ENCODE measurements around the gene DGKH. TPM values are rescaled to one million over a fixed set of nuclear protein-coding genes. Genes with fewer than 3 reads are reported as not detected.

Gene DGKH
- total RNA-seq, 6 donors from 2014 or later: 9.6 to 33.2 (median 17.4) TPM

- WGBS, 2 donors: 85 to 92% methylated on average over 1 of the region's 1 CpG
- no peaks in the 10 kb centered on the region for H3K4me1 ChIP-seq
- H3K36me3 ChIP-seq: peaks cover 0 to 47% (median 3%) of the 10 kb centered on the region in 4 donors
- no peak overlapping the region for H3K27ac ChIP-seq
- no peaks in the 10 kb centered on the region for H3K9me3 ChIP-seq
- H3K27me3 ChIP-seq: no peaks in the 10 kb centered on the region
- no peak for TF ChIP-seq POLR2AphosphoS5 (IDR thresholded peaks at IDR 0.05)
- TF ChIP-seq CTCF (IDR thresholded peaks at IDR 0.05): no peak
- no peak for TF ChIP-seq POLR2A (IDR thresholded peaks at IDR 0.05)
- no peak for TF ChIP-seq EP300 (IDR thresholded peaks at IDR 0.05)
- H3K4me3 ChIP-seq: no peak overlapping the region
- ATAC-seq (ENCODE audit: low FRiP score in 2 of 2) (no peak), DNase-seq (no peak)
Measured at GRCh38 chr13:42177189-42177588, 128.7 kb downstream of the DGKH start.

- Histone ChIP-seq H3K27ac (no peak overlapping the region), H3K36me3 (peaks cover 0 to 36% (median 3%) of the 10 kb centered on the region in 4 donors), H3K27me3 (no peaks in the 10 kb centered on the region), H3K4me1 (no peaks in the 10 kb centered on the region), H3K9me3 (no peaks in the 10 kb centered on the region), H3K4me3 (no peak overlapping the region)
- peak in 1 of 2 donors; percentile 17 for DNase-seq
- TF ChIP-seq POLR2A (IDR thresholded peaks at IDR 0.05) (no peak), POLR2AphosphoS5 (IDR thresholded peaks at IDR 0.05) (no peak), EP300 (IDR thresholded peaks at IDR 0.05) (no peak), CTCF (IDR thresholded peaks at IDR 0.05) (no peak)
- WGBS, 2 donors: 89 to 96% methylated on average over 1 to 2 of the region's 2 CpGs
- ATAC-seq (ENCODE audit: low FRiP score in 2 of 2): no peak
Measured at GRCh38 chr13:42181381-42181953, 133.0 kb downstream of the DGKH start.

- H3K9me3 ChIP-seq: no peaks in the 10 kb centered on the region
- ATAC-seq (ENCODE audit: low FRiP score in 2 of 2): no peak
- no peaks in the 10 kb centered on the region for H3K27me3 ChIP-seq
- no peak overlapping the region for H3K27ac ChIP-seq
- no peak overlapping the region for H3K4me3 ChIP-seq
- DNase-seq: no peak
- TF ChIP-seq POLR2A (IDR thresholded peaks at IDR 0.05) (no peak), CTCF (IDR thresholded peaks at IDR 0.05) (no peak), POLR2AphosphoS5 (IDR thresholded peaks at IDR 0.05) (no peak), EP300 (IDR thresholded peaks at IDR 0.05) (no peak)
- peaks cover 0 to 47% (median 15%) of the 10 kb centered on the region in 4 donors for H3K36me3 ChIP-seq
- WGBS, 2 donors: 94% methylated on average over 7 of the region's 7 CpGs
- H3K4me1 ChIP-seq: no peaks in the 10 kb centered on the region
Measured at GRCh38 chr13:42189061-42189460, 140.6 kb downstream of the DGKH start.

GRCh38 chr13:42190529-42190928 lies 142.1 kb downstream of the DGKH start:
- H3K36me3 ChIP-seq: peaks cover 3 to 62% (median 23%) of the 10 kb centered on the region in 4 donors
- TF ChIP-seq POLR2A (IDR thresholded peaks at IDR 0.05) (no peak), CTCF (IDR thresholded peaks at IDR 0.05) (no peak), POLR2AphosphoS5 (IDR thresholded peaks at IDR 0.05) (no peak), EP300 (IDR thresholded peaks at IDR 0.05) (no peak)
- no peak overlapping the region for H3K4me3 ChIP-seq
- H3K9me3 ChIP-seq: no peaks in the 10 kb centered on the region
- no peaks in the 10 kb centered on the region for H3K27me3 ChIP-seq
- DNase-seq: no peak
- H3K27ac ChIP-seq: no peak overlapping the region
- 72 to 97% methylated on average over 1 of the region's 1 CpG for WGBS, 2 donors
- H3K4me1 ChIP-seq: no peaks in the 10 kb centered on the region
- ATAC-seq (ENCODE audit: low FRiP score in 2 of 2): no peak

Data from upper lobe of left lung (tissue), 6 donors.